HG03196 (cell line): ENCODE data around the gene SYNJ1.
A peak's percentile ranks its signal among the peaks of the same experiment; 100 is the strongest.
"Not testable (repeated sequence)": the region's sequence is repeated elsewhere in the genome, so short reads cannot be mapped to it uniquely, and the experiment has no call there.

Experiments
- ATAC-seq: cut with Tn5 transposase; IDR thresholded peaks from one replicate; pipeline ENCODE4 v1.9.1; 2021; ENCODE audit not compliant: unreplicated experiment

The SYNJ1 gene, protein sequence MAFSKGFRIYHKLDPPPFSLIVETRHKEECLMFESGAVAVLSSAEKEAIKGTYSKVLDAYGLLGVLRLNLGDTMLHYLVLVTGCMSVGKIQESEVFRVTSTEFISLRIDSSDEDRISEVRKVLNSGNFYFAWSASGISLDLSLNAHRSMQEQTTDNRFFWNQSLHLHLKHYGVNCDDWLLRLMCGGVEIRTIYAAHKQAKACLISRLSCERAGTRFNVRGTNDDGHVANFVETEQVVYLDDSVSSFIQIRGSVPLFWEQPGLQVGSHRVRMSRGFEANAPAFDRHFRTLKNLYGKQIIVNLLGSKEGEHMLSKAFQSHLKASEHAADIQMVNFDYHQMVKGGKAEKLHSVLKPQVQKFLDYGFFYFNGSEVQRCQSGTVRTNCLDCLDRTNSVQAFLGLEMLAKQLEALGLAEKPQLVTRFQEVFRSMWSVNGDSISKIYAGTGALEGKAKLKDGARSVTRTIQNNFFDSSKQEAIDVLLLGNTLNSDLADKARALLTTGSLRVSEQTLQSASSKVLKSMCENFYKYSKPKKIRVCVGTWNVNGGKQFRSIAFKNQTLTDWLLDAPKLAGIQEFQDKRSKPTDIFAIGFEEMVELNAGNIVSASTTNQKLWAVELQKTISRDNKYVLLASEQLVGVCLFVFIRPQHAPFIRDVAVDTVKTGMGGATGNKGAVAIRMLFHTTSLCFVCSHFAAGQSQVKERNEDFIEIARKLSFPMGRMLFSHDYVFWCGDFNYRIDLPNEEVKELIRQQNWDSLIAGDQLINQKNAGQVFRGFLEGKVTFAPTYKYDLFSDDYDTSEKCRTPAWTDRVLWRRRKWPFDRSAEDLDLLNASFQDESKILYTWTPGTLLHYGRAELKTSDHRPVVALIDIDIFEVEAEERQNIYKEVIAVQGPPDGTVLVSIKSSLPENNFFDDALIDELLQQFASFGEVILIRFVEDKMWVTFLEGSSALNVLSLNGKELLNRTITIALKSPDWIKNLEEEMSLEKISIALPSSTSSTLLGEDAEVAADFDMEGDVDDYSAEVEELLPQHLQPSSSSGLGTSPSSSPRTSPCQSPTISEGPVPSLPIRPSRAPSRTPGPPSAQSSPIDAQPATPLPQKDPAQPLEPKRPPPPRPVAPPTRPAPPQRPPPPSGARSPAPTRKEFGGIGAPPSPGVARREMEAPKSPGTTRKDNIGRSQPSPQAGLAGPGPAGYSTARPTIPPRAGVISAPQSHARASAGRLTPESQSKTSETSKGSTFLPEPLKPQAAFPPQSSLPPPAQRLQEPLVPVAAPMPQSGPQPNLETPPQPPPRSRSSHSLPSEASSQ (N-terminal part only)

GRCh38 chr21:32727687-32728455, at the start of gene SYNJ1:
SYNJ1 (minus strand) TSS chr21:32728013; CDS start chr21:32726895, 1,118 bp downstream.
- ATAC-seq = peak; percentile 91

DNA sequence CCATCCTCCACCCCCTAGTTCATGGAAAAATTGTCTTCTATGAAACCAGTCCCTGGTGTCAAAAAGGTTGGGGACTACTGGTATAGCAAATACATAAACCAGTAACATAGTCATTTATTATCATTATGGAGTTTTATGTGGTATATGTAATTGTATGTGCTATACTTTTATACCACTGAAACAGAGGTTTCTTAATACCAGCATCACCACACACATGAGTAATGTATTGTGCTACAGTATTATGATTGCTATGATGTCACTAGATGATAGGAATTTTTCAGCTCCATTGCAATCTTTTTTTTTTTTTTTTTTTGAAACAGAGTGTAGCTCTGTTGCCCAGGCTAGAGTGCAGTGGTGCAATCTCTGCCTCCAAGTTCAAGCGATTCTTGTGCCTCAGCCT, 49.5 kb upstream of the SYNJ1 start:
- no peak for ATAC-seq

DNA sequence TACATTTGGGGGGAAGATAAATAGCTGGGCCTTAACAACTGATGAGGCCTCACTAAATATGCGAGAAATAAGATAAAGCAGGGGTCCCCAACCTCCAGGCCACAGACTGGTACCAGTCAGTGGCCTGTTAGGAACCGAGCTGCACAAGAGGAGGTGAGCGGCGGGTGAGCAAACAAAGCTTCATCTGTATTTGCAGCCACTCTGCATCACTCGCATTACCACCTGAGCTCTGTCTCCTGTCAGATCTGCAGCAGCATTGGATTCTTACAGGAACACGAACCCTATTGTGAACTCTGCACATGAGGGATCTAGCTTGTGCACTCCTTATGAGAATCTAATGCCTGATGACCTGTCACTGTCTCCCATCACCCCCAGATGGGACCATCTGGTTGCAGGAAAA, 48.9 kb upstream of the SYNJ1 start:
- ATAC-seq = no peak

DNA sequence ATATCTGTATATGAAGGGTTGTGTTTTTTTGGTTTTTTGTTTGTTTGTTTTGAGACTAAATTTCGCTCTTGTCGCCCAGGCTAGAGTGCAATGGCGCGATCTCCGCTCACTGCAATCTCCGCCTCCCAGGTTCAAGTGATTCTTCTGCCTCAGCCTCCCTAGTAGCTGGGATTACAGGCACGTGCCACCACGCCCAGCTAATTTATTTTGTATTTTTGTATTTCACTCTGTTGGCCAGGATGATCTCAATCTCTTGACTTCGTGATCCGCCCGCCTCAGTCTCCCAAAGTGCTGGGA, 45.2 kb upstream of the SYNJ1 start:
- ATAC-seq = not testable (repeated sequence)

DNA sequence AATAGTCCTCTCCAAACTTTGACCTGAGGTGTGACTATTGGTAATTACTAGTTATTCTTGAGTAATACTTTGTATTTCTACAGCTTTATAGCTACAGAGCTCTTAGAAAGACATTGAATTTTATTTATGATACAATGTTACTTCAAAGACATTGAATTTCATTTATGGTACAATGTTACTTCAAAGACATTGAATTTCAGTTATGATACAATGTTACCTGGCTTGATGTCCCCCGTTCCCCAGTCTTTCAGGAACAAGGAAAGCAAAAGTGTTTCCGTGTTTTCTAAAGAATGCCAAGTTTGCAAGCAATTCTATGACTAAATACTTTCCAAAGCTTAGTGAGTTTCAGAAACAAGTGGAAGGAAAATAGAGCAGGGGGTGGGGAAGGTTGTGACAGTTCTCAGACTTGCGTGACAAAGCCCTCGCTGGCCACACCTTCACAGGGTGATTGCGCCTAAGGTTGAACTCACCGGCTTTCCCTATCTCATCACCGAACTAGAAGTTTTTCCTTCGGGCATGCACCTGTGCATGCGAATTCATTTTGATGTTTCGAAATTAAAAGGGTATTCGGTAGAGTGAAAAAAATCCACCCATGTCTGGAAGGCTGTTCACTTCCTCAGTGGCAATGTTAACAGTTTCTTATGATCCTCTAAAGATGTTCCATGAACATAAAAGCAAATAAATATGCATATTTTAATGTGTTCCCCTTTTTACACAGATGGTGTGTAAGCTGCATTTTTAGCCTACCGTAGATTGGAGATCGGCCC, 44.7 kb upstream of the SYNJ1 start:
- no peak for ATAC-seq

DNA sequence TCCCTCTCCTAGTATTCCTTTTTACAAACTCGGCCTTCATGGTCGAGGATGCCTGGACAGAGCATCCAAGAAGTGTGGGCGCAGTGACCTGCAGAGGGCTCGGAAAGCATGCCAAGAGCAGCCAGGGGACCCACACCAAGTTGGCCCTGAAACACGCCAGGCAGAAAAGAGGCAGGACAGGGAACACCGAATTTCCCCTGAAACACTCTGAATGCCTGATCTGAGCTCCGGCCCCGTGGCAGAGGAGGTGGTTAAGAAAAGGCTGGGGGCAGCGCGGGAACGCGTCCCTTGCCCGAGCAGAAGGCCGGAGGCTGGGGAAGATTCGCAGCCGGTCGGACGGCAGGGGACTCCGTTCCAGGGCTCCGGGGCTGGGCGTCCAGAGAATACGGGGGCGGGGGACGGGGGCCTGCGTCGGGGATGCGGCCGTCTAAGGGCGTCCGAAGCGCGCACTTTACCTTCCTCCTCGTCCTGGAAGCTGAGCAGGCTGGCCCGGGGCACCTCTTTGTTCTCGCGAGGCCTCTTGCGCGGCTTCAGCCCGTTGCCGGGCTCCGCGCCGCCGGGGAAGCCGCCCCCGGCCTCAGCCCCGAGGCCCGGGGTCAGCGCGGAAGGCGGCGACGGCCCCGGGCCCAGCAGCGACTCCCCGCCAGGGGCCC, 43.2 kb upstream of the SYNJ1 start:
- peak; percentile 36 for ATAC-seq

GRCh38 chr21:32768530-32768929, 40.7 kb upstream of the SYNJ1 start:
- ATAC-seq = no peak

DNA sequence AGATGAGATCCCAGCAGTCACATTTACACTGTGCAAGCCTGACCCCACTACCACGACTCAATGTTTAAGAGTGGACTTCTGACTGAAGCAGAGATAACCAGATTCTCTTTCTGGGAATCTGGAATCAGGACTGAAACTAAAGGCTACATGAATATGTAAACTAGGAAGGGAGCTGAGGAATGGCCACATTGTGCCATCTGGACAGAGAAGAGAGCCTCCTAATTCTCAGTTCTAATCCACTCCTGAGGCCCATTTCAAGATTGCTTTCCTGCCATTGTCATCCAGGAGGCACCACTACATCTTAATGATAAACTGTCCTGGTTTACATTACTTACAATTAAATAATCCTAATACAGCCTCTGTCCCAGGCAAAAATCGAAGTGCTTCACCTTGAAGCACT, 37.2 kb upstream of the SYNJ1 start:
- ATAC-seq = no peak

- no peak for ATAC-seq
Measured at GRCh38 chr21:32764186-32764585, 36.4 kb upstream of the SYNJ1 start.

DNA sequence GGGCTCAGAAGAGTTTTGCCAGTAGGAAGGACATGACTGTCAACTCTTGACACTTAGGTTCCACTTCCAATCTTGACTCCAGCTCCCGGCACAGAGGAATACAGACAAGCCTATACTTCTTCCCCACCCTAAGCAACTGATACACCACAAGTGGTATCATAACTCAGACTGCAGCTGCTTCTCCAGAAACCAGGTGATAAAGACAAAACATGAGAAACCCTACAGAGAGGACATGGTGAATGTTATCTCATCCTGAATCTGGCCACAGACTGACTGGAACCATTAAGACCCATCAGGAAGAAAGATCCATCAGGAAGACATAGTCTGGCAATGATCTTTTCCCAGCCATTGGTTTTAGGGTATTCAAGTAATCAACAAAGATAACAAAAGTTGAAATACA, 30.0 kb upstream of the SYNJ1 start:
- no peak for ATAC-seq

- ATAC-seq = no peak
Measured at GRCh38 chr21:32756096-32756495, 28.3 kb upstream of the SYNJ1 start.

GRCh38 chr21:32753818-32754585, 26.2 kb upstream of the SYNJ1 start:
- ATAC-seq = no peak

DNA sequence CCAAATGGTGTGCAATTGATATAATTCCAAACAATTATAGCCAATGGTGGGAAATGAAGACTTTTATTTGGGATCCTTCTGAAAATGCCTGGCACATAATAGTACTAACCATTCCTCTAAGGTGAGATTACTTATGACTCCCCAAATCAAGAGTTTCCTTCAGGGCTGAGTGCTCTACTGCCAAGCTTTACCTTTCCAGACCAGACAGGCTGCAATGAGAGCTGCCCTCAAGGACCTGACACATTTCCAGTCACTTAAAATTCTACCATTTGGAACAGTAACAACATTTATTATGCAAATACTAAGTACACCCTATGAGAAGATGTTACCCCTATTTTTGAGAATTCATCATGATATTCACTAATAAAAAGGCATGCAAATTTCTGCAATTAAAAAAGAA, 22.6 kb upstream of the SYNJ1 start:
- no peak for ATAC-seq

- no peak for ATAC-seq
Measured at GRCh38 chr21:32749662-32750061, 21.8 kb upstream of the SYNJ1 start.

GRCh38 chr21:32748529-32748928, 20.7 kb upstream of the SYNJ1 start:
- no peak for ATAC-seq

- ATAC-seq = no peak
Measured at GRCh38 chr21:32747396-32747795, 19.6 kb upstream of the SYNJ1 start.

- ATAC-seq = not testable (repeated sequence)
Measured at GRCh38 chr21:32746711-32747110, 18.9 kb upstream of the SYNJ1 start.

- ATAC-seq = no peak
Measured at GRCh38 chr21:32742396-32742795, 14.6 kb upstream of the SYNJ1 start.

DNA sequence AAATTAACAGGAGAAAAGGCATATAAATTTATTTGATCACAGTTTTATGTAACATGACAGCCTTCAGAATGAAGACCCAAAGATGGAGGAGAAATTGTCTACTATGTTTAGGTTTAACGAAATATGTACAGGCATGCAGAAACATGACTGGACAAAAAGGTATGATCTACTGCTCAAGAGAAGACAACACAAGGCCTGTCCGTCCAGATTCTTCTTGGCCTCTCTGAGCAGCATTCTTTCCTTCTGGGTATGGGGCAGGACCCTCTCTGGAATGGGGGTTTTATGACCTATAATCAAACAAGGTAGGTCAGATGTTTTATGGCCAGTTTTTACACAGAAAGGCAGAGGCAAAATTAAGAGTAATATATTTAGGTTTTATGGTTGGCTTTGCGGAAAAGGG, 13.5 kb upstream of the SYNJ1 start:
- no peak for ATAC-seq
